Fibroblast of villous mesenchyme (primary cell): ENCODE data around the gene ATG10. TPM values are rescaled to one million over a fixed set of nuclear protein-coding genes. Genes with fewer than 3 reads are reported as not detected.
A peak's percentile ranks its signal among the peaks of the same experiment; 100 is the strongest.

Source experiments
- DNase-seq: peaks from one replicate; pipeline ENCODE4 v3.0.0-alpha.2; 2010; ENCODE audit warnings: low read depth
- H3K4me3 ChIP-seq: 2 replicates; pipeline ENCODE4 v1.5.1; 2011; ENCODE audit warnings: low read depth, mild to moderate bottlenecking, low read length
- CTCF ChIP-seq: IDR thresholded peaks from 2 replicates; pipeline ENCODE4 v1.5.1; 2012; ENCODE audit warnings: low read depth, mild to moderate bottlenecking, low read length; ENCODE audit not compliant: insufficient read depth
- total RNA-seq: library from RNA; depleted of rRNA; stranded (reverse); fragments of >200 nt; gene quantifications from 2 replicates; pipeline ENCODE4 v1.2.3, GENCODE V29; 2012

Gene ATG10
- total RNA-seq, 1 donor, result 9.1 TPM

- DNase-seq, result no peak
- H3K4me3 ChIP-seq, result no peak overlapping the region
- TF ChIP-seq CTCF, result no peak
Measured at GRCh38 chr5:82044010-82044409, 72.2 kb downstream of the ATG10 start.

GRCh38 chr5:82045554-82046275 is 73.9 kb downstream of the ATG10 start:
- H3K4me3 ChIP-seq, result no peak overlapping the region
- TF ChIP-seq CTCF, result no peak
- peak; percentile 20 for DNase-seq

- DNase-seq, result no peak
- no peak for TF ChIP-seq CTCF
- H3K4me3 ChIP-seq, result no peak overlapping the region
Measured at GRCh38 chr5:82046276-82046647, 74.4 kb downstream of the ATG10 start.

GRCh38 chr5:82050955-82051354 is 79.1 kb downstream of the ATG10 start:
- DNase-seq, result no peak
- no peak overlapping the region for H3K4me3 ChIP-seq
- no peak for TF ChIP-seq CTCF

GRCh38 chr5:82054004-82054710 is 82.3 kb downstream of the ATG10 start:
- no peak for DNase-seq
- no peak for TF ChIP-seq CTCF
- H3K4me3 ChIP-seq, result no peak overlapping the region

GRCh38 chr5:82057051-82057450 is 85.2 kb downstream of the ATG10 start:
- no peak overlapping the region for H3K4me3 ChIP-seq
- TF ChIP-seq CTCF, result no peak
- DNase-seq, result no peak
